H1 (cell line): ENCODE measurements around the gene ATP6V1B1. TPM values are rescaled to one million over a fixed set of nuclear protein-coding genes. Genes with fewer than 3 reads are reported as not detected.

ENCODE experiments used
- CEBPB ChIP-seq: IDR thresholded peaks from 2 replicates; pipeline ENCODE4 v1.6.1; 2012; ENCODE audit warnings: low read depth, low read length
- CTBP2 ChIP-seq: IDR thresholded peaks from 2 replicates; pipeline ENCODE4 v1.7.0; 2011; ENCODE audit warnings: borderline replicate concordance, mild to moderate bottlenecking, moderate library complexity, mixed read lengths, low read length; ENCODE audit not compliant: insufficient read depth, insufficient read length
- FOSL1 ChIP-seq: IDR thresholded peaks from 2 replicates; pipeline ENCODE4 v1.6.1; 2011; ENCODE audit warnings: mild to moderate bottlenecking, low read depth, low read length, moderate library complexity; ENCODE audit not compliant: insufficient read depth
- KDM5A ChIP-seq: fragments of 200-600 bp; IDR thresholded peaks from 2 replicates; pipeline ENCODE4 v1.7.1; 2012; ENCODE audit warnings: mild to moderate bottlenecking, low read length, inconsistent platforms, mixed read lengths
- NANOG ChIP-seq: IDR thresholded peaks from 2 replicates; pipeline ENCODE4 v1.6.1; 2011; ENCODE audit warnings: low read length, low read depth, mild to moderate bottlenecking, inconsistent platforms; ENCODE audit not compliant: insufficient read depth, poor library complexity, severe bottlenecking
- TAF1 ChIP-seq: IDR thresholded peaks from 2 replicates; pipeline ENCODE4 v1.6.1; 2011; ENCODE audit warnings: mild to moderate bottlenecking, low read depth, low read length
- polyA plus RNA-seq, 7 experiments: library from polyadenylated mRNA; depleted of rRNA in 3 of 7; stranded (reverse) in 5 of 7; unstranded in 2 of 7; fragments of >200 nt in 5 of 7; fragments of 200-250 nt in 2 of 7; gene quantifications; 1 replicate in 5 of 7; 2 replicates in 1 of 7; 4 replicates in 1 of 7; pipeline versions ENCODE4 v1.2.1 to v1.2.3, GENCODE V29; 2011 to 2013; ENCODE audit warnings: missing spikeins in 2 of 7, mixed read lengths in 2 of 7
- total RNA-seq: library from RNA; stranded (reverse); fragmentation: NEBNext Ultra II Directional; extraction: Animal tissue kit (Norgen Biotek cat#: 25700); gene quantifications from 2 replicates; pipeline ENCODE4 v1.2.1, GENCODE V29; 2021
- TF ChIP-seq, protein P1 (sequence below): IDR thresholded peaks from 2 replicates; pipeline ENCODE4 v1.6.1; 2011; ENCODE audit warnings: low read depth, mild to moderate bottlenecking, low read length; ENCODE audit not compliant: insufficient read depth

Gene ATP6V1B1
- total and polyA plus RNA-seq, 2 of the 8 experiments (the other 6 are each of a cell fraction or from before 2014, with no cell fraction given), result not detected

DNA sequence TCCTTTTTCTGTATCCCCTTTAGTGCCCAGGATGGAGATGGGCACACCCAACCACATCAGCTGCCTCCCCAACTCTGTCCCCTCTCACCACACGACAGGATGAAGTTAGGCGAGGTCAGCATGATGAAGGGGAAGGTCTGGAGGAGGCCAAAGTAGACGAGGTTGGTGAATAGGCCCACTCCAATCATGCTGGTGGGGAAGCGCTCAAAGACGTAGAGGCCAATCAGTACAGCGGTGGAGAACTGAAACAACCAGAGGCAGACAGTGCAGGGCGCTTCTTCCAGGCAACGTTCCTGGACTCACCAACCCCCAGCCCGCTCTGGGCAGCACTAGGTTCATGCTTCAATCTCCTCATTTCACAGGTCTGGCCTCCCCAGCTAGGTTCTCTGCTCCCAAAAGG is 56.0 kb downstream of the ATP6V1B1 start (continued):
- TF ChIP-seq FOSL1 (no peak), NANOG (no peak), CEBPB (no peak), CTBP2 (no peak), TAF1 (no peak), KDM5A (no peak)
- TF ChIP-seq, protein P1, sequence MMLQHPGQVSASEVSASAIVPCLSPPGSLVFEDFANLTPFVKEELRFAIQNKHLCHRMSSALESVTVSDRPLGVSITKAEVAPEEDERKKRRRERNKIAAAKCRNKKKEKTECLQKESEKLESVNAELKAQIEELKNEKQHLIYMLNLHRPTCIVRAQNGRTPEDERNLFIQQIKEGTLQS, result no peak
- TF ChIP-seq, all 59 proteins: peak for 0
